ENCODE results near the gene SERPINI1. TPM values are rescaled to one million over a fixed set of nuclear protein-coding genes. Genes with fewer than 3 reads are reported as not detected.

SERPINI1 gene
- total RNA-seq, 2 donors from 2014 or later, result 8.6 to 9.4 TPM

DNA sequence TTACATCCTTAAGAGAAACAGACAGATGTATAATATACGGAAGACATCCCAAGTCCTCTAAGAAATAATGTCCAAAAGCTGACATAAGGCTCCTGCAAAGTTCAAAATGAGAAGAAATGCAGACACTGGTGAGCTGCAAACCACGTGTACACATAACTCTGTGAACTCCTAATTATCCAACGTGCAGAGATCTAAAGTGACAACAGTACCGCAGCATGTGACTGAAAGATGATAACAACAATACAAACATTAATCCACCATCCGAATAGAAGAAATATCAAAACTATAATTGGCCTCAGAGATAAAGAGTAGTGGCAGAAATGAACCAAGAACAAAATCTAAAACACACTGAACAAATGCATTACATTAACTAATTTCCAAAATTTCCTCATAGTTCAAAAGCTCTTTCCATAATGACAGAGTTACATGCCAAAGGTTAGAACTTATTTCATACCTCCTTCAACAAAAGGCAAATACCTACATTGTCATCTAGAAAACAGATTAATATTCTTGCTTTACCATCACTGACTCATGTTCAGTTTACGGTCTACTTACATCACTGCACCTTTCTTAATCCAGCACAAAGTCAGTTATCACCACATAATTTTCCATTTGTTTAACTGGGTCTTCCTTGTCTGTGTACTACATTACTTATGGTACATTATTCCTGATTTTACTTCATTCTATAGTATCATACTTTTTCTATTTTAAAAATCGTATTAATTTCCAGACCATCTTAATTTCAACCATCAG, 3.0 kb upstream of the SERPINI1 start:
- DNase-seq (ENCODE audit: low spot score), result no peak
- intact Hi-C loops (cut with DNase I), result no loop called here

DNA sequence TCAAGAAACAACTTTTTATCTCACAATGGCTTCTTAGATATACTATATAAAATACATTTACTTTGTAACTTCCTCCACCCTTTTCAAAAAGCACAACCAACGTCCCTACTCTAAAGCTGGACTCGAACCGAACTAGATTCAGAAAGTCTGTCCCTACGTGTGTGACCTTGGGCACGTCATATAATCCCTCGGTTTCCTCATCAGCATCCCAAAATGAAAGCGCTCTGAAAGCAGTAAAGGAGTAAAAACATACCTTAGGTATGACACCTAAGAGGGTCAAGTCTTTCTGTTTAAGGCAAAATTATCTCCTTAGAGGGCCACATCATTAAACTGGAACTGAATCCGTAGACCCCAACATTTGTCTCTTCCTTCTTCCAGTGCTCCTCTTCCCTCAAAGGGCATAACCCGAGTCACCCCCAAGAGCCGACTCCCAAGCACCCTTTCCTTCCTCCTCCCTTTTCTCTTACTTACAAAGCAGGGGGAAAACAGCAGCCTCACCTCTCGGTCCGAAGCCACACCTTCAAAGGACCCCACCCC, 1.5 kb upstream of the SERPINI1 start:
- intact Hi-C loops (cut with DNase I), result no loop called here

DNA sequence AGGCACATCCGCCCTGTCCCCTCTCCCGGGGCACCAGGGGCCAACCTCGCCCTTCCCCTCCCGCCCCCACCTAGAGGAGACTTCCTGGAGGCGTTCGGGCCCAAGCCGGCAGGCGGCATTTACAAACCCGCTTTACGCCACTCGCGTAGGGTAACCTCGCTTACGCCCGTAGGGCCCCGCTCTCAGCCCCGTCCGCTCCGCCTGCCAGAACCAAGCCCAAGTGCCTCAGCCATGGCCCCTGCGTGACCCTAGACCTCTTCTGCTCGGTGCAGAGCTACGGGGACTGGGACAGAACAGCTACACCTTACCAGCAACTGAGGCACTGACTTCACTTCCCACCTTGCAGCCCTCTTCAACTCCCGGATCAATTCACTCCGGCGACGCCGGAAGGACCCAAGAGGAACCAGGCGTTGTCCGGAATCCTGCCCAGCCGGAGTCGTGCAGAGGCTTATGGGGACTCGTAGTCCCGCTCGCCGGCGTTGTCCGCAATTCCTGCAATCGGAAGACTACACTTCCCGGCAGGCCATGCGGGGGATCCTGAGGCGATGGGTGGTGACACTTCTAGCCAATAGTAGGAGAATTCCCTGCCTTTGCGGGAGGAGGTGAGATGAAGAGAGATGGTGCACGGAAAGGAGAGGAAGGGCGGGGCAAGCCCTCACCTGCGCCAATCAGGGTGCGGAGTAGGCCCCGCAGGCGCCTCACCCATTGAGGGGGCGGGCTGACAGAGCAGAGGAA, 856 bp upstream of the SERPINI1 start, which contains the start of gene PDCD10:
Gene PDCD10 (minus strand): TSS at position 395 of the 735 bp plus-strand sequence. CDS start 14,735 bp downstream, outside the sequence.
- intact Hi-C loops (cut with DNase I), result no loop called here

More for the DNA sequence above, 1.5 kb upstream of the SERPINI1 start:
- DNase-seq (ENCODE audit: low spot score), result no peak

DNA sequence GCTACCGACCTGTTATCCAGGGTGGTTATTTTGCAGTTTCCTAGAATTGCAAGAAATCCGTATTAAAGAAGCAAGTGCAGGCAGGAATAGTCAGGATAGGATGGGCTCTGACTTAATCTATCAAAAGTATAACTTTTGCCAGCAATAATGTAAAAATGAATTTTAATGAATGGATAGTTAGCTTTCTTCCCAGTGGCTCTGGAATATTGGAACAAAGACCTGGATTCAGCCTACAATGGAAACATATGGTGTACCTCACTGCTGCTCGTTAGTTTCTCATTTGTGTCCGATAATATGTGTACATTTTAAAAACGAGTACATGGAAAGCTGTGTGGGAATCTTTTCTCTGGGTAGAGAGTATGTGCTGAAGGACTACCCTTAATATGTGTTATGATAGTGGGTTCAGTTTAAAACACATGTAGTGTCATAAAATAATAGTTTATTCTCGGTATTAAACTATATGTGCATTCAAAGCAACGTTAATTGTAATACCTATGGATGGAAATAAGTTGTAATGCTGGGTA, 805 bp downstream of the SERPINI1 start:
- no peak for DNase-seq (ENCODE audit: low spot score)
- intact Hi-C loops (cut with DNase I), result no loop called here

More for the DNA sequence above, 856 bp upstream of the SERPINI1 start, which contains the start of gene PDCD10:
- peak; percentile 99 for DNase-seq (ENCODE audit: low spot score)

DNA sequence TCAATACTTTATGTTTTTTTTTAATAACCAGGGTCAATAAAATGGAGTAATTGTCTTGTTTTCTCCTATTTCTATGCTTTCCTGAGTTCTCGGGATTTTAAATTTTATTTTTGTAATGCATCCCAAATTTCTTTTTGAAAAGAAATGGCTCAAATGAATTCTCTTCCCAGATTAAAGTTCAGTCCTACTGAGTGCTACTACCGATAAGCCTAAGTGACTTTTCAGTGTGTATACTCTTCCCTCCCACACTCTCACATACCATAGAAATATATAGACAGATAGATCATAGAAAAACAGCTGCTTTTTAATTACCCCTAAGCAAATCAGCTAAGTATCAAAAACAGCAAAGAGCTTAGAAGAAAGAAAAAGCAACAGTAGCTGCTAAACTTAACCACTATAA, 1.5 kb downstream of the SERPINI1 start:
- intact Hi-C loops (cut with DNase I), result no loop called here
- no peak for DNase-seq (ENCODE audit: low spot score)

DNA sequence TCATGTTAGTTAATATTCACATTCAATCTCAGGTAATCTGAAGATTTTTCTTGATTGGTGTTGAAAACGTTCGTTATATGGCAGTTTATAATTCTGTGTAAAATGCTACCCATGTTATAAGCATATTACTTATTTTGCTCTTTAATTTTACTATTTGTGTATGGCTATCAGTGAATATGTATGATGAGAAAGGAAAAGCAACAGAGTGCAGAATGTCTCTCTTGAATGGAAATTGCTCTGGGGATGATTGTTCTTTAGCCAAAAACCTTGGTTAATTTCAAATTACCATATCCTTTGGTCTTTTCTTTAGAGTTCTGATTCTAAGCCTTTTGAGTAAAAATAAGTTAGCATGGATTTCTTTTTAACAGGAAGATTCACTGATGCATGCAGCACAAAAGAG, 2.5 kb downstream of the SERPINI1 start:
- no peak for DNase-seq (ENCODE audit: low spot score)
- intact Hi-C loops (cut with DNase I), result no loop called here

DNA sequence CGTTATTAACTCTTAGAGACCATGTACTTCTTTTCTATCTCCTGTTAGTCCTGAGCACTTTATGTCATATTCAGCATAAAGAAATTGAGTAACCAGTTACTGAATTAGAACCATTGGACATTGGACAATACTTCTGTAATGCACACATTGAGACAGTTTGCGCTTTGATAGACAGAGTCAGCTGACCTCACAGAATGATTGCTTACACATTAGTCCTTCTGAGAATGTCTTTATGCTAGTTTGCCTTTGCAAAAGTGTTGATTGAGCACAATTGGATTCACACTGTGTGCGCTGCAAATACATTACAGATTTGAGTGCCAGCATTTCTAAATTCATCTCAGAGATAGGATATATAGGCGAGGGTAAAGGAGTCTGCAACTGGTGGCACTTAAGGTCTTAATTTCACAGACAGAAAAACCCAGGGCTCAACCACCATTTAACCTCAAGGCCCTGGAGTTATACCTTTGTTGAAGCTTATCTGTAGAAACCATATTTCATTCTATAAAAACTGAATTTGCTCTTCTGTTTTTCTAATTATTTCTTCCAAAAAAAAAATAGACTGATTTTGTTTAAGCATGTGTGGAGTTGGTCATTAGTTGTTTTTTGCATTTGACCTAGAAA, 3.8 kb downstream of the SERPINI1 start:
- no peak for DNase-seq (ENCODE audit: low spot score)
- intact Hi-C loops (cut with DNase I), result no loop called here

DNA sequence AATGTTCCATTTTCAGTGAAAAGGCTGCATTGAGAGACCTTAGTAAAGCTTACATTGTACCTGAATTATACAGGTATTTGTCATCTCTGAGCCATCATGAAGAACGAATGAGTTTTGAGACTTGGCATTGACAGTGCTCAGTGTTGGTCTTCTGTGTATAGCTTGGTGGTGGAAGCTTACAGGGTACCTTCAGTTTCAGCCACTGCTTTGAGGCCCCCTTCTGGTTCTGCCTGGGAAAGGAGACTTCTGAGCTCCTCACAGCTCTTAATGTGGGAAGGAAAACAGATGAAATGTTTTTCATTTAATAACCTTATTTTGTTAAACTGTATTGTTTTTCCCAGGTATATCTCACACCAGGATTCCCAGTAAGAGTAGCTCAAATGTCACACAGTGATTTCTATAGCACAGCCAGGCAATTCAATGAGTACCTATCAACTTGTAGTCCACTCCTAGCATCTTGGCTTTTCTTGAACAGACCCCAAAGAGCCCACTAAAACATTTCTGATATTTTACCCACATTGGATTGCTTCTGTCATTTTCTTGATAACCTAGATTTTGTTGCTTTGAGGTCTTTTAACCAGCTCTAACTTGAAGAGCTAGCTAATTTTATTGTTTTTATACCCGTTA, 5.6 kb downstream of the SERPINI1 start:
- intact Hi-C loops (cut with DNase I), result no loop called here

DNA sequence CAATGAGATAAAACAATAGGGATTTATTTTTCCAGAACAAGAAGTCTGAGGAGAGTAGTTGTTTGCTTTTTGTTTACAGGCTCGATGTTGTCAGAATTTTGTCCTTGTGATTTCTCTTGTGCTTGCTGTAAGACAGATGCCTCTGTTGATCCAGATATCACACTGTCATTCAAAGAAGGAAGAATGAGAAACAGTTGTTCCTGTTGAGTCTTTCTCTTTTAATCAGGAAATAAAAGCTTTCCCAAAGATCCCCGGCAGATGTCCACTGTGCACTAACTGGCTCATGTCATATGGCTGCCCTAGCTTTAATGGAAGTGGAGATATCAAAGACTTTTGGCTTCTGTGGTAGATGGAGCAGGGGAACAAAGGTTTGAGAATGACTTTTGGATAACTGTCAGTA, 6.8 kb downstream of the SERPINI1 start:
- DNase-seq (ENCODE audit: low spot score), result no peak
- intact Hi-C loops (cut with DNase I), result no loop called here

More for the DNA sequence above, 5.6 kb downstream of the SERPINI1 start:
- DNase-seq (ENCODE audit: low spot score), result no peak

DNA sequence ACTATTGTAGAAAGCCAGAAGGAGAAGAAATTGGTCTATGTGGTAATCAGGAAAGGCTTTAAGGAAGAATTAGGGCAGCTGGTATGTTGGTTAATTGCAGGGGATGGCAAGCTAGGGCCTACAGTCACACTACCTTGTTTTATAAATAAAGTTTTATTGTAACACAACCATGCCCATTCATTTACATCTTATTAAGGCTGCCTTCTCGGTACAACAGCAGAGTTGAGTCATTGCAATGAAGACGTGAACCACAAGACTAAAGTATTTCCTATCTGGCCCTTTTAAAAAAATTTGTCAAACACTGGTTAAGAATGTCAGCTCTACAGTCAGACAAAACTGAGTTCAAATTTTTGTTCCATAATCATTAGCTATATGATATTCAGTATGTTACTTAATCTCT, 8.3 kb downstream of the SERPINI1 start:
- intact Hi-C loops (cut with DNase I), result no loop called here
- no peak for DNase-seq (ENCODE audit: low spot score)

DNA sequence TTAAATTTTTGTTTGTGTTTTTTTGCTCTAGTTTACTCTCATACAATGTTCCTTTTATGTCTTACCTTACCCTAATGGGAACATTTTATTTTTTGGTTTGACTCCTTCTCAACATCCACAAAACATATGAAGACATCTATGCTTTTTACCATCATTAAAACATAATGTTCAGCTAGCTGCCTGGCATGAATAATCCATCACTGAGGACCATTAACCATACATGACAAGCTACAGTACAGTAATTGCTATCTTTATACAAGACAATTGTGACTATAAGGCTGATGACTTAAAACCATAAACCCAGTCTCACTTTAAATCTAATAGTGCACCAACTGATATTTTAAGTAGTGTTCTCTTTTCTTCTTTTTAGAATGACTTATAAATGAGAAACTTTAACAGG, 13.7 kb downstream of the SERPINI1 start:
- intact Hi-C loops (cut with DNase I), result no loop called here
- DNase-seq (ENCODE audit: low spot score), result no peak

DNA sequence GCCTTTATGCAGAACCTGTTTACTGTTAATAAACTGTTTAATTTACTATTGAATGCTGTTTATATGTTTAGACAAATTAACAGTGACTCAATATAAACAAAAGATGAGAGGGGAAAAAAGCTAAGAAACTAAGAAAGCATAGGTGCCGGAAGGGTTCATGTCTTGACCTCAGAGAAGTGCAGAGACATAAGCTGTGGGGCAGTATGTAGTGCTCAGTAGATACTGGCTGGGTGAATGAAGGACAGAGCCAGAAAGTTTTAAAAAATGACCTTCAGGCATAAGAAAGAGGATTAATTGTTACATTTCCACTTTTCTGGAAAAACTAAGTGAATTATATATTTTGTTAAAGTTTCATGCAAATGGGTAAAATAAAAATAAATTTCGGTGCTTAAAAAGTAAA, 14.2 kb downstream of the SERPINI1 start:
- no peak for DNase-seq (ENCODE audit: low spot score)
- intact Hi-C loops (cut with DNase I), result no loop called here

DNA sequence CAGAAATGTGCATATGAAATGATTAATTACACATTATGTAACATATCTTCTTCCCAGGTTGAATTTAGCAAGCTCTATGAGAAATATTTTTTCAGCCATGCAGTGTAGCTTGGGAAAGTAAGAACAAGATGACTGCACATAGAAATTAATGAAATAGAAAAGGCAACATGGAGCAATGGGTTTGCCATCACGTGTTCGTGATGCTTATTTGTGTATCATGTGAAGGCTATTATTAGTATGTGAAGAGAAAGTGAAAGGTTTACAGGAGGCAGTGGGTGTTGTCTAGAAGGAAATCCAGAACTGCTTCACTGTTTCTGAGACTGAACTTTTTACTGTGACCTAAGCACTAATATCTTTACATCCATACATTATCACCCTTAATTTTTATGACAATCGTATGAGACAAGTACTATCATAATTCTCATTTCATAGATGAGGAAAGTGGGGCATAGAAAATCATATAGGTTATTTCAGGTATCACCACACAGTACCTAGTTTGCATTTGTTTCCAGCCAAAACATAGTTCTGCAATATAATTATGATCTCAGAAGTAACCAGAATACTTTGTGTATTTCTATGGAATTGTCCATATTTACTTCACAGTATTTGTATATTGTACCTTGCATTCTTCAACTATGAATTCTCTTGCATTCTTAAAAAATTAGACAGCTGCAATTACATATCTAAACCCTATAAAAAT, 14.9 kb downstream of the SERPINI1 start:
- intact Hi-C loops (cut with DNase I), result no loop called here
- no peak for DNase-seq (ENCODE audit: low spot score)

DNA sequence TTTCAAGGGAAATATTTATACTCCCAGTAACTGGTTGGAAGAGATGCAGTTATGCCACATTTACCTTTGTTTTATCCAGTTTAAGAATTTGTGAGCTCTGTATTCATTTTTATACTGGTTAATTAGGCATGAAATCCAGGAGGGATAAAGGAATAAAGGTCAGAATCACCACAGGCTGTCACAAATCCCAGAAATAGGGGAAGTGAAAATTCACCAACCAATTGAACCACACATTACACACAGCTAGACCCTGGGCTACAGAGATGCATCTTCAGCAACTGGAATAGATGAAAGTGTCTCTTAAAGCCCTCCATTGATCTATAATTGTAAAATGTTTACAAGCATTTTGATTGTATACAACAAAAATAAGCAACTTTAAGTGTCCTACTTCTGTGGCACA, 18.5 kb downstream of the SERPINI1 start:
- intact Hi-C loops (cut with DNase I), result no loop called here
- DNase-seq (ENCODE audit: low spot score), result no peak

DNA sequence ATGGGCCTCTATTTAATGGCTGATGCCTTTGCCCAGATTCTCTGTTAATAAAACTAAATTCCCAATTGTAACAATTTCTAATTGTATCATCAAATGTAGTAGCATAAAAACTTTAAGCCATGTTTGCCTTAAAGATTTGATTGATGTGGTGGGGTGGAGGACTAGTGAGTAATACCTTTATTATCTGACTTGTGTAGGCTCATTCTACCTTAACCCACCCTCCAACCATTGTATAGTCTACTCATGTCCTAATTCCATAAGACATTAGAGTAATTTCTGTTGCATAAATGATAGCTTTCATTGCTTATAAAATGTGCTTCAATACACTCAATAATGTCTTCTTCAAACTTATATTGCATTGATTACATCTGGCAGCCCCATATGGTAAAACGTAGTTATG, 25.8 kb downstream of the SERPINI1 start:
- DNase-seq (ENCODE audit: low spot score), result no peak
- intact Hi-C loops (cut with DNase I), result no loop called here

DNA sequence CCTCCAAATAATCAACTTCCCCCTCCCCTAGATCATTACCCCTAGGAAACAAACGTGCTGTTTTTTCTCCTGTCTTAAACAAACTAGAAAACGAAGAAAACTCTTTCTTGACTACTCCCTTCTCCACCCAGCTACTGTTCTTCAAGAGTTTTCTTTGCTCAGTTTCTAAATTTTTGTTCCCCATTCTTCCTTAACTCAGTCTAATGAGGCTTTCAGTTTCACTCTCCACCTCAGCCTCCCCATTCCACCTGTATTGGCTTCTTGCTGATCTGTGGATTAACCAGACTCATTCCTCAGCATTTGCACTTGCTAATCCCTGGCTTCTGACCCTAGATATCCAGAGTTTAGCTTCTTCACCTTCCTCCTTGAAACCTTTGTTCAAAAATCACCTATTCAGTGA, 26.8 kb downstream of the SERPINI1 start:
- no peak for DNase-seq (ENCODE audit: low spot score)
- intact Hi-C loops (cut with DNase I), result no loop called here

DNA sequence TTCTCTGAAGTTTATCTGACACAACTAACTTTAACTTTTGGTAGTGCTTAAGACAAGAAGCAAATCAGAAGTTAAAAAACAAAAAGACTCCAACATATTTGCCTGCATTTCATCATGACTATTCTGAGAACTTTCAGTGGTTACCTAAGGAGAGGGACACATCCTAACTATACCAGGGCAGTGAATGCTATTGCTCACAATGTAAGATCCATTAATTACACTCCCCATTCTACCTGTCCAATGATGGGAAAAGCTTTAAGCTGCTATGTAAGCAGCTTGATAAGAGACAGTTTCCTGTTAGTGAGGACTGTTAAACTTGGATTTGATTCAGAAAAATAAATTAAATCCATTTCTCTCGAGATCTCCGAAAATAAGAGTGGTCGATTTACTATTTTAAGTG, 37.5 kb downstream of the SERPINI1 start:
- no peak for DNase-seq (ENCODE audit: low spot score)
- intact Hi-C loops (cut with DNase I), result no loop called here

DNA sequence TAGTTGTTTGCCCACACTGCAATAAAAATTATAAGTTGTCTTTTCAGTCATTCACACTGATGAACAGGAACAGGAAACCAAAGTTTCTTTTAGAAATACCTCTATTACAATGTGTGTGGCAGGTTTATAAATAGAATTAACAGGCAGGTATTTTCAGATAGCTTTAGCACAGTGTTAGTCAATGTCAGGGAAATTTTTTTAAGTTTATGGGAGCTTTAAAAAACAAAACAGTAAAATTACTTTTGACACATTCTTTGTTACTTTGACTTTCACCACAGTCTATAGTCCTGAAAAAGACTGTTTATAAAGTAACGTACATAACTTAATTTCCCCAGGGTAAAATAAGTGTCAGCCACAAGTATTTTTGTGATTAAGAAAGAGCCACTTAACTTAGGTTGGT, 38.1 kb downstream of the SERPINI1 start:
- intact Hi-C loops (cut with DNase I), result no loop called here
- no peak for DNase-seq (ENCODE audit: low spot score)

Measured in posterior vena cava (tissue), 2 donors.